ENCODE measurements around the gene AK5.

AK5 gene

GRCh38 chr1:77350012-77350770, 68.4 kb downstream of the AK5 start:
- no peaks in the 10 kb centered on the region for H3K27me3 ChIP-seq
- TF ChIP-seq CTCF (IDR thresholded peaks at IDR 0.05): no peak
- H3K9me3 ChIP-seq: no peaks in the 10 kb centered on the region
- H3K4me3 ChIP-seq (ENCODE audit: low read depth in 1 of 2, low read length in 1 of 2): no peak overlapping the region
- no peaks in the 10 kb centered on the region for H3K4me1 ChIP-seq (ENCODE audit: control insufficient read depth in 1 of 2, insufficient read depth in 1 of 2, low read depth in 1 of 2, low read length in 1 of 2)
- no peak overlapping the region for H3K27ac ChIP-seq
- no peaks in the 10 kb centered on the region for H3K36me3 ChIP-seq

GRCh38 chr1:77354536-77354935, 72.7 kb downstream of the AK5 start:
- H3K4me1 ChIP-seq (ENCODE audit: control insufficient read depth in 1 of 2, insufficient read depth in 1 of 2, low read depth in 1 of 2, low read length in 1 of 2): no peaks in the 10 kb centered on the region
- TF ChIP-seq CTCF (IDR thresholded peaks at IDR 0.05): no peak
- no peaks in the 10 kb centered on the region for H3K27me3 ChIP-seq
- H3K9me3 ChIP-seq: no peaks in the 10 kb centered on the region
- H3K36me3 ChIP-seq: no peaks in the 10 kb centered on the region
- H3K4me3 ChIP-seq (ENCODE audit: low read depth in 1 of 2, low read length in 1 of 2): no peak overlapping the region
- H3K27ac ChIP-seq: no peak overlapping the region

- Histone ChIP-seq H3K4me1 (ENCODE audit: control insufficient read depth in 1 of 2, insufficient read depth in 1 of 2, low read depth in 1 of 2, low read length in 1 of 2) (no peaks in the 10 kb centered on the region), H3K27ac (no peak overlapping the region), H3K27me3 (no peaks in the 10 kb centered on the region), H3K36me3 (no peaks in the 10 kb centered on the region), H3K4me3 (ENCODE audit: low read depth in 1 of 2, low read length in 1 of 2) (no peak overlapping the region), H3K9me3 (no peaks in the 10 kb centered on the region)
- TF ChIP-seq CTCF (IDR thresholded peaks at IDR 0.05): no peak
Measured at GRCh38 chr1:77355010-77355409, 73.2 kb downstream of the AK5 start.

- TF ChIP-seq CTCF (IDR thresholded peaks at IDR 0.05): no peak
- Histone ChIP-seq H3K4me1 (ENCODE audit: control insufficient read depth in 1 of 2, insufficient read depth in 1 of 2, low read depth in 1 of 2, low read length in 1 of 2) (no peaks in the 10 kb centered on the region), H3K4me3 (ENCODE audit: low read depth in 1 of 2, low read length in 1 of 2) (no peak overlapping the region), H3K27ac (no peak overlapping the region), H3K36me3 (no peaks in the 10 kb centered on the region), H3K27me3 (no peaks in the 10 kb centered on the region), H3K9me3 (no peaks in the 10 kb centered on the region)
Measured at GRCh38 chr1:77356136-77356535, 74.3 kb downstream of the AK5 start.

- H3K27me3 ChIP-seq: no peaks in the 10 kb centered on the region
- H3K9me3 ChIP-seq: no peaks in the 10 kb centered on the region
- no peaks in the 10 kb centered on the region for H3K4me1 ChIP-seq (ENCODE audit: control insufficient read depth in 1 of 2, insufficient read depth in 1 of 2, low read depth in 1 of 2, low read length in 1 of 2)
- TF ChIP-seq CTCF (IDR thresholded peaks at IDR 0.05): no peak
- H3K36me3 ChIP-seq: no peaks in the 10 kb centered on the region
- no peak overlapping the region for H3K4me3 ChIP-seq (ENCODE audit: low read depth in 1 of 2, low read length in 1 of 2)
- H3K27ac ChIP-seq: no peak overlapping the region
Measured at GRCh38 chr1:77360256-77360655, 78.4 kb downstream of the AK5 start.
